HG02610 (cell line): ENCODE measurements around the gene RIOX2.
"Not testable (repeated sequence)": the region's sequence is repeated elsewhere in the genome, so short reads cannot be mapped to it uniquely, and the experiment has no call there.

ENCODE experiments used
- ATAC-seq: cut with Tn5 transposase; IDR thresholded peaks from one replicate; pipeline ENCODE4 v1.9.1; 2021; ENCODE audit warnings: mild to moderate bottlenecking, moderate library complexity; ENCODE audit not compliant: unreplicated experiment

The RIOX2 gene

DNA sequence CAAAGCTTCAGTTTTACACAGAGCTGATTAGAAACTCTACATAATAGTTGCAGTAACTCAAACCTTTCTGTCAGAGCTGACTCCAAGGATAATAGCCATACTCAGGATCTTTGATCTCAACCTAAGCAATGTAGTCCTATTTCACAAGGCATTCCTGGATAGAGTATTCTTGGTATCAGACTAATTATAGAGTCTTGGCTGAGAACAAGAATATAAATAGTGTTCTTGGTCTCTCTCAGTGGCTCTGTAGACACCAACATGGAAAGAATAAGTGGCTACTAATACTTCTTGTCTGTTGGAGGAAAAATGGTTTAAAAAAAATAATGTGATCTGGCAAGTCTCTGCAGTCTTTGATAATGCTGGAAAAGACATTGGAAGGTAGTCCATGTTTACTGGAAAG, 55.7 kb downstream of the RIOX2 start:
- no peak for ATAC-seq

GRCh38 chr3:97914388-97914787, 57.8 kb downstream of the RIOX2 start:
- ATAC-seq, result no peak

- ATAC-seq, result no peak
Observed at GRCh38 chr3:97911459-97911858, 60.8 kb downstream of the RIOX2 start.

GRCh38 chr3:97910931-97911351, 61.3 kb downstream of the RIOX2 start:
- ATAC-seq, result no peak

DNA sequence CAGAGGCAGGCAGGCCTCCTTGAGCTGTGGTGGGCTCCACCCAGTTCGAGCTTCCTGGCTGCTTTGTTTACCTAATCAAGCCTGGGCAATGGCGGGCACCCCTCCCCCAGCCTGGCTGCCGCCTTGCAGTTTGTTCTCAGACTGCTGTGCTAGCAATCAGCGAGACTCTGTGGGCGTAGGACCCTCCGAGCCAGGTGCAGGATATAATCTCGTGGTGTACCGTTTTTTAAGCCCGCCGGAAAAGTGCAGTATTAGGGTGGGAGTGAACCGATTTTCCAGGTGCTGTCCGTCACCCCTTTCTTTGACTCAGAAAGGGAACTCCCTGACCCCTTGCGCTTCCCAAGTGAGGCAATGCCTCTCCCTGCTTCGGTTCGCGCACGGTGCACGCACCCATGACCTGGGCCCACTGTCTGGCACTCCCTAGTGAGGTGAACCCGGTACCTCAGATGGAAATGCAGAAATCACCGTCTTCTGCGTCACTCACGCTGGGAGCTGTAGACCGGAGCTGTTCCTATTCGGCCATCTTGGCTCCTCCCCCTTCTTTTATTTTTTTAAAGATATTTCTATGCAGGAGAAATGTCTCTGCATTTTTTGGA, 61.9 kb downstream of the RIOX2 start:
- not testable (repeated sequence) for ATAC-seq

DNA sequence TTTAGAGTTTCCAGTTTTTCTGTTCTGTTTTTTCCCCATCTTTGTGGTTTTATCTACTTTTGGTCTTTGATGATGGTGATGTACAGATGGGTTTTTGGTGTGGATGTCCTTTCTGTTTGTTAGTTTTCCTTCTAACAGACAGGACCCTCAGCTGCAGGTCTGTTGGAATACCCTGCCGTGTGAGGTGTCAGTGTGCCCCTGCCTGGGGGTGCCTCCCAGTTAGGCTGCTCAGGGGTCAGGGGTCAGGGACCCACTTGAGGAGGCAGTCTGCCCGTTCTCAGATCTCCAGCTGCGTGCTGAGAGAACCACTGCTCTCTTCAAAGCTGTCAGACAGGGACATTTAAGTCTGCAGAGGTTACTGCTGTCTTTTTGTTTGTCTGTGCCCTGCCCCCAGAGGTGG, 62.4 kb downstream of the RIOX2 start:
- not testable (repeated sequence) for ATAC-seq

DNA sequence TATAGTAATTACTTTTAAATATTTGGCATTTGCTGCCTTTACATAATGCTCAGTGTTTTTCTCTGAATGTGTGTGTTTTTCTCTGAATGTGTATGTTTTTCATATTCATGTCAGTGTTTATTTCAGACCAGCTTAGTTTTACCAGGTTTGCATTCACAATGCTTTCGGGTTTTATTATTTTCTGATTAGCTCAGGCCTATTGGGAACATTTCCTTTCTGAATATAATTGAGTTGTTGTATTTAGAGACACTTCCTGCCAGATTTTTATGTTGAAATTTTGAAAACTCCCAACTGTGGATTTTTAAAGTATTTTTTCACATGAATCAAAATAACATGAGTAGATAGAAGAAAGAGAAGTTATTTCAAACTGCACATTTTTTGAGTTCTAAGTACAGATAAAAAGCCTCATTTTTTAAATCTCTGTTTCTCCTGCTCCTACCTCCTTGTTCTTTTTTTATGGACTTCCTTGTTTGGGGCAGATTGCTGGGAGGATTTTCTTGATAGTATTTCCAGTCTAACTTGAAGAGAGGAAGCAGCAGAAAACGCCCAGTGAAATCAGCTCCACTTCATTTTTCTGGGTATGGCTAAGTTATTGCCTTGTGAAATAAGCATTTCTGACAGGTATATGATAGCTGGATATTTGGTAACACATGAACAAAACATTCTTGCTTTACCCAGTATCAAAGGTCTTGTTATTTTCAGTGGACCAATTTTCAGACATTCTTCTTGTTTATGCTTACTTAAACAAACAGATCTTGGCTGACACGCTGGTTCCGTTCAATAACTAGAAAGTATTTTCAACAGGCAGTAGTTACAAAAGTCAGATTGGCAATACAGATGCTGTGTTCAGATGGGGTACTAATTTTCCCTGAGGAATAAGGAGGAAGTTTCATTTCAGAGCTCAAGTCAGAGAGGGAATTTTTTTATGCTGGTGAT, 70.7 kb downstream of the RIOX2 start:
- ATAC-seq, result no peak

DNA sequence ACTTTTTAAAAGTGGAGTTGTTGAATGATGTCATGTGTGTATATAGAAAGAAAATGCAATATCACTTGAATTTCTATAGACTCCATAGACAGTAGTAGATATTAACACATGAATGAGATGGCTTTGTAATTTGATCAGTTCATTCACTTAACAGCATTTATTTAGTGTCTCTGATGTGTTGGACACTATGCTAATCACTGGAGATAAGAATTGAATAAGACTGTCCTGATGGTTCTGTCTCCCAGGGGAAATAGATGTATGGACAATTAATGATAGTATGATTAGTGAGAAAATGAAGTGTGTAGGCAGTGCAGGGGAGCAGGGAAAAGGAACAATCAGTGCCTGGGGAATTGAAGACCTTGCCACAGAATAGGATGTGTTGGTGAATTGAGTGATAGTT, 72.9 kb downstream of the RIOX2 start:
- no peak for ATAC-seq

GRCh38 chr3:97896547-97896946, 75.7 kb downstream of the RIOX2 start:
- ATAC-seq, result no peak

DNA sequence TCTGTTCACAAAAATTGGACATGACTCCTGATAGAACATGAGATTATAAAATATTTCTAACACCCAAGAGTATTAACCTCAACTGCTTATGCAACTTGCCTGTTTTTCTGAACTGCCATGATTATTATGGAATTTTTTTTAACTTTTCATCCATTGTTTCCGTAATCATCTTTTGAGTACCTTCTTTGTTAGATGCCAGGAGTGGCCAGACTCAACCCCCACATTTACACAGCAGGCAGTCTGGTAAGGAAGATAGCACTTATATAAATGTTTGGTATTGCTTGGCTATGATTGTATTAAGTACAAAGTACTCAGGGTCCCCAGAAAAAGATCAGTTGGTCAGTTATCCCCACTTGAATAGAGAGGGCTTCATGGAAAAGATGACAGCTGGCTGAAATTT, 76.1 kb downstream of the RIOX2 start:
- no peak for ATAC-seq

- no peak for ATAC-seq
Observed at GRCh38 chr3:97895216-97895615, 77.0 kb downstream of the RIOX2 start.

GRCh38 chr3:97892852-97893251, 79.4 kb downstream of the RIOX2 start:
- no peak for ATAC-seq
